ENCODE data around the gene PREX1. TPM values are rescaled to one million over a fixed set of nuclear protein-coding genes. Genes with fewer than 3 reads are reported as not detected.

Gene PREX1
- total and polyA plus RNA-seq, 2 of the 4 experiments (the other 2 are of a cell fraction), result 0.67 to 0.72 TPM

GRCh38 chr20:48730977-48731376, 96.8 kb downstream of the PREX1 start:
- no peak overlapping the region for H2BK5ac ChIP-seq (ENCODE audit: low read depth, low read length, poor library complexity, severe bottlenecking)
- no peaks in the 10 kb centered on the region for H3K27me3 ChIP-seq (ENCODE audit: control insufficient read depth, insufficient read depth, low read length)
- H2BK120ac ChIP-seq (ENCODE audit: low read depth, low read length), result no peak overlapping the region
- H3K4me2 ChIP-seq (ENCODE audit: low read depth, low read length), result no peak overlapping the region
- H3K14ac ChIP-seq (replicated peaks; ENCODE audit: low read depth, low read length), result no peak overlapping the region
- H3K23ac ChIP-seq (ENCODE audit: low read depth, low read length), result no peak overlapping the region
- no peaks in the 10 kb centered on the region for H3K79me1 ChIP-seq (ENCODE audit: low read depth in 1 of 2, low read length in 2 of 2)
- H3K4me1 ChIP-seq (ENCODE audit: control insufficient read depth, insufficient read depth, low read length), result no peaks in the 10 kb centered on the region
- no peak overlapping the region for H3K4ac ChIP-seq (ENCODE audit: low read depth, low read length)
- no peak overlapping the region for H3K4me3 ChIP-seq (ENCODE audit: insufficient read depth, low read depth, low read length)
- TF ChIP-seq MXI1 (IDR thresholded peaks at IDR 0.05; ENCODE audit: borderline replicate concordance, low read depth, low read length) (no peak), BHLHE40 (IDR thresholded peaks at IDR 0.05; ENCODE audit: low read depth, low read length) (no peak), SMC3 (IDR thresholded peaks at IDR 0.05; ENCODE audit: low read depth, low read length) (no peak), CHD1 (IDR thresholded peaks at IDR 0.05; ENCODE audit: low read depth, low read length) (no peak), FOS (IDR thresholded peaks at IDR 0.05; ENCODE audit: low read depth, low read length) (no peak), CEBPB (IDR thresholded peaks at IDR 0.05; ENCODE audit: low read depth, low read length) (no peak), RAD21 (IDR thresholded peaks at IDR 0.05; ENCODE audit: low read length) (no peak), NFE2L2 (IDR thresholded peaks at IDR 0.05; ENCODE audit: low read depth, low read length) (no peak), MAFK (IDR thresholded peaks at IDR 0.05; ENCODE audit: low read depth, low read length) (no peak), RFX5 (IDR thresholded peaks at IDR 0.05; ENCODE audit: low read depth, low read length) (no peak), RCOR1 (IDR thresholded peaks at IDR 0.05; ENCODE audit: insufficient replicate concordance, low read length) (no peak), POLR2A (IDR thresholded peaks at IDR 0.05; ENCODE audit: low read depth, low read length) (no peak), CTCF (conservative IDR thresholded peaks at IDR 0.05; ENCODE audit: low read depth, low read length) (no peak), MAZ (IDR thresholded peaks at IDR 0.05; ENCODE audit: borderline replicate concordance, low read depth, low read length) (no peak)
- BruUV-seq (replicated peaks), result no TSS peak
- DNase-seq, result no peak
- H3K36me3 ChIP-seq (ENCODE audit: control insufficient read depth, insufficient read depth, low read length), result no peaks in the 10 kb centered on the region
- no peak overlapping the region for H4K8ac ChIP-seq (ENCODE audit: low read depth in 2 of 2, low read length in 2 of 2)
- no peak overlapping the region for H3K18ac ChIP-seq (ENCODE audit: low read depth, low read length)
- no peaks in the 10 kb centered on the region for H3K9me1 ChIP-seq (ENCODE audit: insufficient read depth, low read length)
- H3K9me3 ChIP-seq (ENCODE audit: control insufficient read depth, insufficient read depth, low read length), result no peaks in the 10 kb centered on the region
- no peak overlapping the region for H2BK15ac ChIP-seq (ENCODE audit: low read depth, low read length)
- no peak overlapping the region for H3K27ac ChIP-seq (ENCODE audit: insufficient read depth, low read length)
- intact Hi-C loops (cut with micrococcal nuclease), result no loop called here
- H4K5ac ChIP-seq (ENCODE audit: low read depth, low read length), result no peak overlapping the region
- H4K20me1 ChIP-seq (ENCODE audit: insufficient read depth, low read length), result no peaks in the 10 kb centered on the region
- CTCF ChIA-PET, result no interaction called here
- in situ Hi-C loops (cut with MboI; ENCODE audit: low sequenced_read_pairs), result no loop called here
- WGBS, 2 experiments (ENCODE audit: extremely low coverage in 2 of 2, insufficient read length in 1 of 2), result 90% methylated on average over 2 of the region's 3 CpGs; no CpG with 5 or more reads in 1 of the 2 experiments
- dilution Hi-C loops (cut with HindIII; ENCODE audit: low sequenced_read_pairs, unreplicated experiment), result no loop called here
- POLR2A ChIA-PET (ENCODE audit: unreplicated experiment), result interaction anchor here (0.5 kb wide), 1 partner anchor 117 kb away, joined by 3 read pairs; no protein-coding TSS in a partner anchor
- H2AK5ac ChIP-seq (ENCODE audit: low read depth, low read length), result no peak overlapping the region
- H2AK9ac ChIP-seq (replicated peaks; ENCODE audit: low read depth, low read length, poor library complexity), result no peak overlapping the region
- H3K9ac ChIP-seq (ENCODE audit: low read depth, low read length), result no peak overlapping the region
- no peak for ATAC-seq (ENCODE audit: low read depth)
- no peak overlapping the region for H4K91ac ChIP-seq (ENCODE audit: insufficient read depth, low read depth, low read length)
- H2BK20ac ChIP-seq (ENCODE audit: low read depth, low read length), result no peak overlapping the region
- no peak overlapping the region for H3K56ac ChIP-seq (ENCODE audit: extremely low read depth, insufficient read depth, low read length)
- H2AFZ ChIP-seq (replicated peaks; ENCODE audit: low read length, poor library complexity), result no peak overlapping the region
